HL-60 (cell line): ENCODE data around the gene MORC3.
"Not testable (repeated sequence)": the region's sequence is repeated elsewhere in the genome, so short reads cannot be mapped to it uniquely, and the experiment has no call there.

ENCODE experiments used
- DNase-seq, 2 experiments: peaks; one replicate each; pipeline ENCODE4 v3.0.0-alpha.2; 2010 to 2020; ENCODE audit warnings: low read depth in 1 of 2, low spot score in 1 of 2
- H3K27ac ChIP-seq: fragments of 250-450 bp; sonication (Bioruptor Pico); replicated peaks from 2 replicates; pipeline ENCODE4 v1.5.1; 2020; ENCODE audit warnings: mild to moderate bottlenecking, moderate library complexity
- H3K27me3 ChIP-seq: fragments of 250-450 bp; sonication (Bioruptor Pico); 2 replicates; pipeline ENCODE4 v1.5.1; 2021; ENCODE audit warnings: mild to moderate bottlenecking, moderate library complexity; ENCODE audit not compliant: insufficient read depth, poor library complexity, severe bottlenecking
- H3K4me3 ChIP-seq: replicated peaks from 2 replicates; pipeline ENCODE4 v1.5.1; 2011; ENCODE audit warnings: mild to moderate bottlenecking, control low read depth, low read length; ENCODE audit not compliant: insufficient read depth
- CTCF ChIP-seq: IDR thresholded peaks from one replicate; pipeline ENCODE4 v1.5.1; 2011; ENCODE audit warnings: low read length, control low read depth, inconsistent platforms; ENCODE audit not compliant: insufficient read depth
- GABPA ChIP-seq: IDR thresholded peaks from 2 replicates; pipeline ENCODE4 v1.6.1; 2012; ENCODE audit warnings: low read depth
- POLR2AphosphoS5 ChIP-seq: IDR thresholded peaks from 2 replicates; pipeline ENCODE4 v1.6.1; 2012; ENCODE audit warnings: low read depth
- REST ChIP-seq: IDR thresholded peaks from 2 replicates; pipeline ENCODE4 v1.6.1; 2012; ENCODE audit warnings: low read depth; ENCODE audit not compliant: insufficient replicate concordance
- SPI1 ChIP-seq: IDR thresholded peaks from 2 replicates; pipeline ENCODE4 v1.6.1; 2012; ENCODE audit warnings: low read depth, mild to moderate bottlenecking, borderline replicate concordance

MORC3 gene

GRCh38 chr21:36397606-36398005 lies 77.6 kb downstream of the MORC3 start:
- no peak for TF ChIP-seq GABPA
- no peak for TF ChIP-seq REST
- no peak for TF ChIP-seq POLR2AphosphoS5
- no peak for TF ChIP-seq CTCF
- no peak for TF ChIP-seq SPI1
- Histone ChIP-seq H3K27me3 (no peaks in the 10 kb centered on the region), H3K4me3 (no peak overlapping the region), H3K27ac (no peak overlapping the region)
- no peak for DNase-seq

- DNase-seq, H3K27ac ChIP-seq, H3K4me3 ChIP-seq, H3K27me3 ChIP-seq: not testable (repeated sequence)
These were observed 79.7 kb downstream of the MORC3 start for GRCh38 chr21:36399736-36400135.

GRCh38 chr21:36400719-36401118 lies 80.7 kb downstream of the MORC3 start:
- H3K27ac ChIP-seq: no peak overlapping the region
- no peak for DNase-seq
- TF ChIP-seq POLR2AphosphoS5 (no peak), GABPA (no peak), SPI1 (no peak), CTCF (no peak), REST (no peak)
- no peak overlapping the region for H3K4me3 ChIP-seq
- no peaks in the 10 kb centered on the region for H3K27me3 ChIP-seq

- Histone ChIP-seq H3K27me3 (no peaks in the 10 kb centered on the region), H3K27ac (no peak overlapping the region), H3K4me3 (no peak overlapping the region)
- TF ChIP-seq REST (no peak), POLR2AphosphoS5 (no peak), CTCF (no peak), GABPA (no peak), SPI1 (no peak)
- DNase-seq: no peak
These were observed 82.3 kb downstream of the MORC3 start for GRCh38 chr21:36402339-36402738.
